SH-SY5Y (cell line): ENCODE data around the gene ASF1A.

ENCODE experiments used
- GATA2 ChIP-seq: IDR thresholded peaks from 2 replicates; pipeline ENCODE4 v1.6.1; 2011; ENCODE audit warnings: mild to moderate bottlenecking, low read depth, low read length
- GATA3 ChIP-seq: IDR thresholded peaks from 2 replicates; pipeline ENCODE4 v1.6.1; 2011; ENCODE audit warnings: low read depth, mild to moderate bottlenecking, low read length, moderate library complexity

DNA sequence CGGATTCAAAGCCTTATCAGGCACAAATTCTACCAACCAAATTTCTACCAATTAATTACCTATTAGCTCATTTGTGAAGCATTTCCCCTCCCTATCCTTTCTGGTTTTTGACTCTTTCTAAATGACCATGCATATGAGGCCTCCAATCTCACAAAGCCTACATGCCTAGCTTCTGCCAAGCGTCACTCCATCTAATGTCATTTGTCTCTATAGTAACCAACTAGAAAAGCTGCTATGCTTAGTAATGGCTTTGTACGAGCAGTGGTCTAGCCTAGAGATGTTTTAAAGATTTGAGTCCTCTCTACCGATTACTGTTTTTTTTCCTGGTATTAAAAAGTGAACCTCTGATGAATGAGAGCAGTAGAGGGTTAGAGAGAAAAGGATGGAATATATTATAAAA is 4.8 kb upstream of the ASF1A start:
- TF ChIP-seq GATA2 (no peak), GATA3 (no peak)
